Measurements from ENCODE around the gene CNGA1.

GRCh38 chr4:48022192-48022799 lies 5.8 kb upstream of the CNGA1 start:
- TF ChIP-seq, protein P1, sequence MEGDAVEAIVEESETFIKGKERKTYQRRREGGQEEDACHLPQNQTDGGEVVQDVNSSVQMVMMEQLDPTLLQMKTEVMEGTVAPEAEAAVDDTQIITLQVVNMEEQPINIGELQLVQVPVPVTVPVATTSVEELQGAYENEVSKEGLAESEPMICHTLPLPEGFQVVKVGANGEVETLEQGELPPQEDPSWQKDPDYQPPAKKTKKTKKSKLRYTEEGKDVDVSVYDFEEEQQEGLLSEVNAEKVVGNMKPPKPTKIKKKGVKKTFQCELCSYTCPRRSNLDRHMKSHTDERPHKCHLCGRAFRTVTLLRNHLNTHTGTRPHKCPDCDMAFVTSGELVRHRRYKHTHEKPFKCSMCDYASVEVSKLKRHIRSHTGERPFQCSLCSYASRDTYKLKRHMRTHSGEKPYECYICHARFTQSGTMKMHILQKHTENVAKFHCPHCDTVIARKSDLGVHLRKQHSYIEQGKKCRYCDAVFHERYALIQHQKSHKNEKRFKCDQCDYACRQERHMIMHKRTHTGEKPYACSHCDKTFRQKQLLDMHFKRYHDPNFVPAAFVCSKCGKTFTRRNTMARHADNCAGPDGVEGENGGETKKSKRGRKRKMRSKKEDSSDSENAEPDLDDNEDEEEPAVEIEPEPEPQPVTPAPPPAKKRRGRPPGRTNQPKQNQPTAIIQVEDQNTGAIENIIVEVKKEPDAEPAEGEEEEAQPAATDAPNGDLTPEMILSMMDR (IDR thresholded peaks at IDR 0.05): no peak
- TF ChIP-seq POLR2A (IDR thresholded peaks at IDR 0.05): no peak
